Neural cell (in vitro differentiated cells): ENCODE results near the gene TLE1. TPM values are rescaled to one million over a fixed set of nuclear protein-coding genes. Genes with fewer than 3 reads are reported as not detected.

ENCODE experiments used
- H2AFZ ChIP-seq: fragments of 200-600, 300-800 bp; sonication (generic), shearing (Covaris generic); 2 replicates; pipeline ENCODE4 v1.6.0; 2014; ENCODE audit warnings: low read depth, mild to moderate bottlenecking, antibody characterized with exemption, low read length, moderate library complexity
- H3F3A ChIP-seq: fragments of 200-600 bp; shearing (Covaris generic); 2 replicates; pipeline ENCODE4 v1.6.1; 2016; ENCODE audit warnings: mild to moderate bottlenecking, moderate library complexity, mixed read lengths, antibody characterized with exemption, low read length; ENCODE audit not compliant: insufficient read depth, poor library complexity, severe bottlenecking
- H3K27ac ChIP-seq: fragments of 200-600, 300-800 bp; sonication (generic), shearing (Covaris generic); 2 replicates; pipeline ENCODE4 v1.5.1; 2014; ENCODE audit warnings: mild to moderate bottlenecking, low read length, moderate library complexity
- H3K27me3 ChIP-seq: fragments of 300-800, 200-600 bp; sonication (generic), shearing (Covaris generic); 2 replicates; pipeline ENCODE4 v1.6.0; 2014; ENCODE audit warnings: mild to moderate bottlenecking, low read depth, low read length, moderate library complexity; ENCODE audit not compliant: insufficient read depth
- H3K36me3 ChIP-seq: fragments of 300-800, 200-600 bp; sonication (generic), shearing (Covaris generic); 2 replicates; pipeline ENCODE4 v1.5.1; 2014; ENCODE audit warnings: mild to moderate bottlenecking, antibody characterized with exemption, low read length, moderate library complexity; ENCODE audit not compliant: insufficient read depth
- H3K4me2 ChIP-seq: fragments of 300-800, 200-600 bp; sonication (generic), shearing (Covaris generic); 2 replicates; pipeline ENCODE4 v1.6.0; 2014; ENCODE audit warnings: mild to moderate bottlenecking, low read length
- H3K4me3 ChIP-seq: fragments of 300-800, 200-600 bp; sonication (generic), shearing (Covaris generic); 2 replicates; pipeline ENCODE4 v1.5.1; 2014; ENCODE audit warnings: mild to moderate bottlenecking, low read length, moderate library complexity
- H3K79me2 ChIP-seq: fragments of 200-600 bp; shearing (Covaris generic); replicated peaks from 2 replicates; pipeline ENCODE4 v1.6.0; 2014; ENCODE audit warnings: mild to moderate bottlenecking, low read length, moderate library complexity; ENCODE audit not compliant: insufficient read depth
- H3K9ac ChIP-seq: fragments of 300-800, 200-600 bp; sonication (generic), shearing (Covaris generic); 2 replicates; pipeline ENCODE4 v1.6.1; 2016; ENCODE audit warnings: mild to moderate bottlenecking, low read length, mixed read lengths
- H3K9me2 ChIP-seq: fragments of 200-600 bp; shearing (Covaris generic); 2 replicates; pipeline ENCODE4 v1.6.1; 2016; ENCODE audit warnings: mild to moderate bottlenecking, low read length, mixed read lengths; ENCODE audit not compliant: insufficient read depth
- H3K9me3 ChIP-seq: fragments of 200-600, 300-800 bp; sonication (generic), shearing (Covaris generic); 2 replicates; pipeline ENCODE4 v1.6.1; 2016; ENCODE audit warnings: mild to moderate bottlenecking, mixed run types, low read length, moderate library complexity, mixed read lengths
- H4K20me1 ChIP-seq: fragments of 200-600 bp; shearing (Covaris generic); 2 replicates; pipeline ENCODE4 v1.6.1; 2016; ENCODE audit warnings: mild to moderate bottlenecking, mixed run types; ENCODE audit not compliant: insufficient read depth
- CTCF ChIP-seq: fragments of 450-650 bp; IDR thresholded peaks from 2 replicates; pipeline ENCODE4 v1.5.1; 2014; ENCODE audit warnings: antibody characterized with exemption, mild to moderate bottlenecking, moderate library complexity; ENCODE audit not compliant: poor library complexity, severe bottlenecking
- EP300 ChIP-seq: fragments of 450-650 bp; conservative IDR thresholded peaks from 2 replicates; pipeline ENCODE4 v1.6.1; 2014; ENCODE audit warnings: antibody characterized with exemption, mild to moderate bottlenecking, moderate library complexity; ENCODE audit not compliant: poor library complexity, severe bottlenecking
- EZH2 ChIP-seq: fragments of 200-600, 300-800 bp; shearing (Covaris generic), sonication (generic); IDR thresholded peaks from 2 replicates; pipeline ENCODE4 v1.6.1; 2014; ENCODE audit warnings: antibody characterized with exemption, low read length, borderline replicate concordance, mild to moderate bottlenecking; ENCODE audit not compliant: insufficient read depth, poor library complexity, severe bottlenecking
- MXI1 ChIP-seq: fragments of 450-650 bp; conservative IDR thresholded peaks from 2 replicates; pipeline ENCODE4 v1.6.1; 2014; ENCODE audit warnings: antibody characterized with exemption, mild to moderate bottlenecking; ENCODE audit not compliant: poor library complexity, severe bottlenecking
- POLR2AphosphoS5 ChIP-seq: IDR thresholded peaks from 2 replicates; pipeline ENCODE4 v1.6.1; 2012
- RAD21 ChIP-seq: fragments of 450-650 bp; conservative IDR thresholded peaks from 2 replicates; pipeline ENCODE4 v1.6.1; 2014; ENCODE audit warnings: antibody characterized with exemption, mild to moderate bottlenecking, moderate library complexity
- REST ChIP-seq: IDR thresholded peaks from 2 replicates; pipeline ENCODE4 v1.6.1; 2012; ENCODE audit warnings: borderline replicate concordance
- SMC3 ChIP-seq: fragments of 450-650 bp; conservative IDR thresholded peaks from 2 replicates; pipeline ENCODE4 v1.6.1; 2014; ENCODE audit warnings: antibody characterized with exemption, mild to moderate bottlenecking, moderate library complexity; ENCODE audit not compliant: poor library complexity
- TAF1 ChIP-seq: IDR thresholded peaks from 2 replicates; pipeline ENCODE4 v1.6.1; 2012; ENCODE audit warnings: low read depth
- polyA plus RNA-seq: library from polyadenylated mRNA; depleted of rRNA; stranded (reverse); fragments of >200 nt; gene quantifications from 2 replicates; pipeline ENCODE4 v1.2.3, GENCODE V29; 2014

Gene TLE1
- polyA plus RNA-seq, 1 donor from 2014 or later: 93.6 TPM

DNA sequence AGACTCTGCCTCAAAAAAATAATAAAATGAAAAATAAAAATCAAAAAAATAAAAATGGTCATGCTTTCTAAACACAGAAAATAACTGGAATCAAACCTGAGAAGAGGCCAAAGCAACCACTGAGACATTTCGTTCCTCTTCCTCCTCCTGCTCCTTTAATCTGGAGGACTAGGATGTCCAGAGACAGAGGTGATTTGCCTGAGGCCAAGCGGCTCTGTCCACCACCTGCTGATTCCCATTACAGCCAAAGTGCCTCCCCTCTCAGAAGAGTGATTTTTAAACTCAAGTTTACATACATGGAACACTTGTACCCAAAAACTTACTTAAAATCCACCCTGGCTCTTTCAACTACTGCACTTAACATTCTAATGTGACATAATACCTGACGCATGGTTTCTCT lies 65.6 kb downstream of the TLE1 start:
- TF ChIP-seq EP300 (no peak), RAD21 (no peak), SMC3 (no peak), TAF1 (no peak), CTCF (no peak), EZH2 (no peak), REST (no peak), POLR2AphosphoS5 (no peak), MXI1 (no peak)
- Histone ChIP-seq H3K27me3 (no peaks in the 10 kb centered on the region), H3K27ac (no peak overlapping the region), H3K36me3 (no peaks in the 10 kb centered on the region), H2AFZ (no peak overlapping the region), H3K9ac (no peak overlapping the region), H3K9me2 (no peaks in the 10 kb centered on the region), H3F3A (peaks cover 6% of the 10 kb centered on the region), H3K4me3 (no peak overlapping the region), H4K20me1 (no peaks in the 10 kb centered on the region), H3K79me2 (peaks cover 1% of the 10 kb centered on the region), H3K9me3 (no peaks in the 10 kb centered on the region), H3K4me2 (no peak overlapping the region)

DNA sequence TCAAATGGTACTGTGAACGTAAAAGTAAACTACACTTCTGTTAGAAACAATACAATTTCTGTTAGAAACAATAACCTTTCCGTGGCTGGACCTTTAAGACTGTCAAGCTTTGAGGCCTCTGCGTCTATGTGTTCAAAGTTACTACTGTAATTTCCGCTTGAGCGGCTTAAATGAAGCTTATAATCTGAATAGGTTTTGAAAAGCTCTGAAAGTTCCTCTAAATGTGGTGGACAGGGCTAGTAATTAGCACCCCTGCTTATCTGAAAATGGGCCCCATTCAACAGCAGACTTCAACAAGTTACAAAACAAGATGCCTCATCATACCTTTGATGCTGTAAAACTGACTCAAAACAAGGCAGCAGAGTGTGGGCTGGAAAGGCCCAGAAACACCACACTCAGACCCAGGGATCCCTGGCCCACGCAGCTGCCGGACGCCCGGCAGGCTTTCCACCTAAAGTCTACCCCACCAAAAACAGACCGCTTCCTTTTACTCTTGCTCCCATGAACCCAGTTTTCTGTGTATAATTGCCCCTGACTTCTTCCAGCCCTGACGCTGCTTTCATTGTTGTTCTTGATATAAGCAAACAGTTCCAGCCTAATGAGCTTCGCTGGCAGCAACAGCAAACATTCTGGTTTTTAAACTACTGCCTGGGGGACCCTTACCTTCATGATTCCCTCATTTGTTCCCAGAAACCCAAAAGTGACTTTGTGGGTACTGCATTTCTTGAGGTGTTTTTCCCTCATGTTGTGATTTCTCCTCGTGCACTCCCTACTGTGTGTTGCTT lies 66.7 kb downstream of the TLE1 start:
- H3K4me3 ChIP-seq: no peak overlapping the region
- no peaks in the 10 kb centered on the region for H3K27me3 ChIP-seq
- no peak for TF ChIP-seq POLR2AphosphoS5
- TF ChIP-seq TAF1: no peak
- TF ChIP-seq CTCF: no peak
- no peak for TF ChIP-seq REST
- no peak for TF ChIP-seq SMC3
- TF ChIP-seq EZH2: no peak
- no peak for TF ChIP-seq RAD21
- TF ChIP-seq EP300: no peak
- no peak for TF ChIP-seq MXI1
- H3K27ac ChIP-seq: no peak overlapping the region
- H3F3A ChIP-seq: peaks cover 6% of the 10 kb centered on the region
- no peaks in the 10 kb centered on the region for H3K36me3 ChIP-seq
- no peaks in the 10 kb centered on the region for H3K79me2 ChIP-seq
- no peak overlapping the region for H3K9ac ChIP-seq
- no peak overlapping the region for H2AFZ ChIP-seq
- H3K9me3 ChIP-seq: no peaks in the 10 kb centered on the region
- H4K20me1 ChIP-seq: no peaks in the 10 kb centered on the region
- H3K4me2 ChIP-seq: no peak overlapping the region
- H3K9me2 ChIP-seq: no peaks in the 10 kb centered on the region
